ENCODE results near the gene PCSK9.

PCSK9 gene

GRCh38 chr1:54998677-54999076, 40.7 kb upstream of the PCSK9 start, which contains the start of gene BSND:
BSND (plus strand) TSS chr1:54998933; CDS start chr1:54999187, 254 bp downstream.
- no peak within 1 kb of the TSS for H3K4me3 ChIP-seq (ENCODE audit: control insufficient read depth, low read depth, low read length)
- DNase-seq (ENCODE audit: low read depth), result no peak
- no peak for TF ChIP-seq CTCF (IDR thresholded peaks at IDR 0.05; ENCODE audit: control insufficient read depth, insufficient read depth, low read depth, low read length, missing control alignments)

- no peak for DNase-seq (ENCODE audit: low read depth)
Observed at GRCh38 chr1:55000110-55001085, 39.0 kb upstream of the PCSK9 start.

GRCh38 chr1:55001311-55001710, 38.0 kb upstream of the PCSK9 start:
- no peak for TF ChIP-seq CTCF (IDR thresholded peaks at IDR 0.05; ENCODE audit: control insufficient read depth, insufficient read depth, low read depth, low read length, missing control alignments)
- DNase-seq (ENCODE audit: low read depth), result no peak
- no peak overlapping the region for H3K4me3 ChIP-seq (ENCODE audit: control insufficient read depth, low read depth, low read length)

More at GRCh38 chr1:55000110-55001085, 39.0 kb upstream of the PCSK9 start:
- TF ChIP-seq CTCF (IDR thresholded peaks at IDR 0.05; ENCODE audit: control insufficient read depth, insufficient read depth, low read depth, low read length, missing control alignments), result no peak
- no peak overlapping the region for H3K4me3 ChIP-seq (ENCODE audit: control insufficient read depth, low read depth, low read length)

- H3K4me3 ChIP-seq (ENCODE audit: control insufficient read depth, low read depth, low read length), result no peak overlapping the region
- DNase-seq (ENCODE audit: low read depth), result no peak
- no peak for TF ChIP-seq CTCF (IDR thresholded peaks at IDR 0.05; ENCODE audit: control insufficient read depth, insufficient read depth, low read depth, low read length, missing control alignments)
Observed at GRCh38 chr1:55002686-55003085, 36.7 kb upstream of the PCSK9 start.

GRCh38 chr1:55005351-55006140, 33.8 kb upstream of the PCSK9 start:
- no peak for TF ChIP-seq CTCF (IDR thresholded peaks at IDR 0.05; ENCODE audit: control insufficient read depth, insufficient read depth, low read depth, low read length, missing control alignments)
- DNase-seq (ENCODE audit: low read depth), result no peak
- H3K4me3 ChIP-seq (ENCODE audit: control insufficient read depth, low read depth, low read length), result no peak overlapping the region

- H3K4me3 ChIP-seq (ENCODE audit: control insufficient read depth, low read depth, low read length), result no peak overlapping the region
- no peak for TF ChIP-seq CTCF (IDR thresholded peaks at IDR 0.05; ENCODE audit: control insufficient read depth, insufficient read depth, low read depth, low read length, missing control alignments)
- no peak for DNase-seq (ENCODE audit: low read depth)
Observed at GRCh38 chr1:55006931-55007330, 32.4 kb upstream of the PCSK9 start.
